Activated CD4-positive, alpha-beta T cell treated with anti-CD3 and anti-CD28 coated beads, Interleukin-2, amount 50 U/mL, for 24 hours (primary cell): ENCODE results near the gene ASTN2.

ENCODE experiments used
- DNase-seq, 2 donors: peaks; one replicate each; pipeline ENCODE4 v3.0.0-alpha.2; 2020; ENCODE audit warnings: low read depth in 1 of 2, low spot score in 1 of 2

The ASTN2 gene

DNA sequence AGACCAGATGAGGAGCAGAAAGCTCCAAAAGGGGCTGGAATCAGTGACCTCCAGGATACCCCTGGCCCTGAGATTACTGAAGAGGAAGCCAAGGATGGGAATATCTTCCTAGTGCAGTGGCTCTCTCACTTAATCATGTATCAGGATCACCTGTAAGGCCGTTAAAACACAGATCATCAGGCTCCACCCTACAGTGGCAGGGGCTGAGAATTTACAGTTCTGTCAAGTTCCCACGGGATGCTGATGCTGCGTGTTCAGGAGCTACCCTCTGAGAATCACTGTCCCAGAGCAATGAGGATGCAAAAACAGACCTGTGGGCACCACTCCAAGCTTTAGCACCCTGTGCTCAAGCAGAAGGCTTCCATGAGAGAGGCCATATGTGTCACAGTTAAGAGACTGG is 291.9 kb downstream of the ASTN2 start:
- DNase-seq = no peak

DNA sequence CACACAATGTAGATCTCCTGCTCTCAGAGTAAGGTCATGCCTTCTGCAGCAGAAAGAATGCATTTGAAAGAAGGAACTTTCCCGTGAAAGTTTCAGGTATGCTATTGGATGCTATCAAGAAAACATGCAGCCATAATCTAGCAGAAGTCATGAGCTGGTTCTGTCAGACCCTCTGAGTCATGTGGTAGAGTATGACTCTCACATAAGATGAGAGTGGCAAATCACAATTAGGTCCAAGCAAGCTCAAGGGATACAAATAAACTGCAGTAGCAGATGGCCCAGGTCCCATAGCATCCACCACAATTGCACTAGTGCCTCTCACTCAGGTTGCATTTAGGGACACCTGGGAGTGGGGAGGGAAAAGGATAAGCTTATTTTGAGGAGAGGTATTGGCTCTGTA is 292.8 kb downstream of the ASTN2 start:
- no peak for DNase-seq

DNA sequence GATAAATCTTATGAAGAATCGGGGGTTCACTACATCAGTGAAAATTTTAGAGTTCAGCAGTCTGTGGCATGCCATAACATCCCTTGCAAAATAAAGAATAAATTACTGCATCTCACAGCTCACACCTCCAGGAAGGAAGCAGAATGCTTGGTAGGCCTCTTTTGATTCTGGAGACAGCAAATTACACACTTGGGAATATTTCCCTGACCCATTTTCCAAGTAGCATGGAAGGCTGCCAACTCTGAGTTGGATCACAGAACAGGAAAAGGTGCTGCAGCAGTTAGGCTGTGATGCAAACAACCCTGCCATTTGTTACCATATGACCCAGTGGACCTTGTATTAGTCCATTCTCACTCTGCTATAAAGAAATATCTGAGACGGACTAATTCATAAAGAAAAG is 293.5 kb downstream of the ASTN2 start:
- DNase-seq = no peak

DNA sequence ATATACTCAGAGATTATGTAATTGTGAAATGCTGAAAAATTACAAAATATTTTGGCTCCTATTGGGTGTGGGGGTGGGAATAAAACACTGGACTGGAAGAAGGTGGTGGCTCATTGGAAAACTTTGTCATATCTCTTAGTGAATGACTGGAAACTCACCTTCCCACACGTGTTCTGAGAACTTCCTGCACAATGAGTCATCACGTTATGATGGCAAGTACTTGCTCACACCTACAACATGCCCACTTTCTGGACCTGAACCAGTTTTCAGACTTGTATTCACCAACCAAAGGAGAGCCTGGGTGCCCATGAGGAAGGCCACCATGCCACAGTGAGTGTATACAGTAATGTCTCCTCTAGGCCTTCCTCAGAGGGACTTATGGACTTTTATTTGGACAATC is 294.8 kb downstream of the ASTN2 start:
- no peak for DNase-seq

DNA sequence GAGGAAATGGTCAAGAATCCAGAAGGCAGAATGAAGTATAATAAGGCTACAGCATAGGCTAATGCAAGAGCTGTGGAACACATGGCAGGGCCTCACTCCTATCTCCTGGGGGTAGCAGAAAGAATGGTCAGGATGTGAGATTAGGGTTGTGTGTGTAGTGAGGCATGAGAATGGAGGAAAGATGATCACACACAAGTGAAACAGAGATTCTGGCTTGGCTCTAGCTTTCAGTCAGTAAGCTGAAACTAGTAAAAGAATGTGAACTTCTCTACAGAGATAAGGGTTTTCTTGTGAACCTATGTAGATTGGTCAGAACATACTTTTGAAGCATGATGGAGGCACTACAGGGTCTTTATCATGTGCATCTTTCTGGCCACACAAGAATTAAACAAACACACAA is 298.8 kb downstream of the ASTN2 start:
- DNase-seq = no peak

DNA sequence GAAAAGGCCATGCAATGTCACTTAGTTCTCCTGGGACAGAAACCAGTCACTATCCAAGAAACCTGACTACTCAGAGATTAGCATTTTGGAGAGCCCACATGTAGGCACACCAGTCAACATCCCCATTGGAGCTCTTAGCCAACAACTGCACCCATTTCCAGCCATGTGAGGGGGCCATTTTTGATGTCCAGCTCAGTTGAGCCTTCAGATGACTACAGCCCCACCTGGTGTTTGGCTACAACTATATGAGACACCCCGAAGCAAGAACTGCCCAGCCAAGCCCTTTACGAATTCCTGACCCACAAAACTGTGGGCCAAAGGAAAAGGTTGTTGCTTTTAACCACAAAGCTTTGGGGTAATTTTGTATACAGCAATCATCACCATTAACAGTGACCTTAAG is 300.1 kb downstream of the ASTN2 start:
- DNase-seq = no peak

DNA sequence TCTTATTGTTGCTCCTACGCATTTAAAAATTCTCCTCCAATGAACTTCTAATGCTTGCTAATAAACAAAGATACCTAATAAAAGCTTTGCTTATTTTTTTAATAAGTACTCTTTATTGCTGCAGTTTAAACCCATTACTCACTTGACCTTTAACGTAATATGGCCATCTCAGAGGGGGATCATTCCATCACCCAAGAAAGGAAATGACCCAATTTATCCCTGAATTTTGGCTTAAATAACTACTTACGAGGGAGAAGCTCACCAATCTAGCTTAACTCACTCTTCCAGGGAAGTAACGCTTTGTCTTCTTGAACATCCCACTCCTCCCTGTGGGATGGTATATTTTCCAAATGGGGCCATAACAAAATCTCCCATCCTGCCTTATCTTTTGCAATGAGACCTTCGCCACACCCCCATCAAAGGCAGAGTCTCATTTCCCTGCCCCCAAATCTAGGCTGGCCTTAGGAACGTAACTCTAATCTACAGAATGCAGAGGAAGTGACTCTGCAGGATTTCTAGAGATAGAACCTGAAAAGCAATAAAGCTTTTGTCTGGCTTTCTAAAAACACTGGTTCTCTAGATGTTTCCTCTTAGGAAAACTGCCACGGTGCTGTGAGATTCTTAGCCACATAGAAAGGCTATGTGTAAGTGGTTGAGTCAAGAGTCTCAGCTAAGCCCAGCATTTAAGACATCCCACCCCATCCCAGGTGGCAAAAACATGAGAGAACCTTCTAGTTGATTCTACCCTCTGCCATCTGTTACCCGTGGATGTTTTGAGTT is 310.0 kb downstream of the ASTN2 start:
- DNase-seq = no peak

DNA sequence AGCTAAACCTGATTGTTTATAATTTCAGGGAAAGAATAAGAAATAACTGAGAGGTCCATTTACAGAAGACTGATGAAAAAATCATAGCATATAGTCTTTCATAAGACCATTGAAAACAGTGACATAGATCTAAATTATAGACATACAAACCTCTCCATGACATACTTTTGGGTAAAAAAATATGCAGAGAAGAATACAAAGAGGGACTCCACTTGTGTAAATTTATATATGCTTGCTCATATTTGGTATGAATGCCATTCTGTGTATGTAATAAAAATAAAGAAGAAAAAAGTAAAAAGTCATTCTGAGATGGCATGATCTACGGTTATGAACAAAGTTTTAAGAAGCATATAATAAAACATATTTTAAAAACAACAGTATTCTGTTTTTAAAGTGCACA is 310.7 kb downstream of the ASTN2 start:
- no peak for DNase-seq

DNA sequence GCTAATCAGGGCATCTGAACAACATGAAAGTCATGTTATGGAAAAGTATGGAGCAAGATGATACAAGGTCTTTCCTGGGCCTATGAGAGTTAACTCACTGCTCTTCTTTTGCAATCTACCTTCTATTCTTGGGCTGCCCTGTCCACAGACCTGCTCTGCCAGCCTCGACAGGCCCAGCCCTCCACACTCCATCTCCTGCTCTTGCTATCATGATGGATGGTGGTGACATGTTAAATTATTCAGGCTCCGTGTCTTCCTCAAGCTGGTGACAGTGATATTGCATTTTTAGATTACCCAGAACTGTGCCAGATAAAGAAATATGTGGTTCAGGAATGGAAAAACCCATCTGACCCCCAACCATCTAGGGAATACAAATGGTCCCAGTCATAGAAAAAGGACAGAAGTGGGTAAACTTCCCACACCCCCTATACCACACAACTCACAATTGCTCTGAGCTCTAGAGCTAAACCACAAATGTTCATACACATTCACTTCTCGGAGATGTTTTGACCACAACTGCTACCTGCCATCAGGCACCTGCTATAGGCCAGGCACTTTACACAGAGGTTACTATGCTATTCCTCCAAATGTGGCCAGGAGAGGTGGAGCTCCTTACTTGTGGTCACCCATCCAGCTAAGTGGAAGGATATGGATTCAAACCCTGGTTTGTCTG is 311.3 kb downstream of the ASTN2 start:
- DNase-seq = no peak

DNA sequence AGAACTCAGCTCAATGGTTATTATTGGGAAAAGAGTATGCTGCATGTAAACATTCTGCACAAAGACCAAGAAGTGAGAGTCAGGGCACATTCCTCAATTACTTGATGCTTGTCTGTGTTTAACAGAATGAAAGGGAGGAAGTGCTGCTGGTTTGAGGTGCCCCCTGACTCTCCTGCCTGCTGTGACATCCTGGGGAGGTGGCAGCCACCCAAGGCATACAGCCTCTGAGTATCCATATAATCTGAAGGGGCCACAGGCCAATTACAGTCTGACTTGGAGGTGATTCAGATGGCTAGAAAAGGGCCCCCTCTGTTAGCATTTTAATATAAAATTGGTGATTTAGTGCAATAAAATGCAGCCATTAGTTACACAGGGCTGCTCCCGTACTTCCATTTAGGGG is 313.8 kb downstream of the ASTN2 start:
- no peak for DNase-seq

DNA sequence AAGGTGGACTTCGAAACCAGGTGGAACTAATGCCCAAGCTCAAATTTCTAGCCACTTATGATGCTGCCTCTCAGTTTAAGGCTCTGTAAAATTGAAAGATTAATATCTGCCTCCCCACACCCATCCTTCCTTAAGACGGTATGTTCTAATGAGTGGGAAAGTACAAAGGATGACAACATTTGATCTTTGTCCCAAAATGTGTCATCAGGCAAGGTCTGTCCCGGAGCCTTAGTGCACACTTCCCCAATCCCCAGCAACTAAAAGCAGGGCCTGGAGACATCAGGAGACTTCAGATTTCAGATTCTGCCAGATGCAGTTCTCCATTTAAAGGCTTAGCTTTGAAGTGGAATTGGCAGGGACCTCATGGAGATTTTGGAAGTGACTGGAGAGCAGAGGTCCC is 316.5 kb downstream of the ASTN2 start:
- DNase-seq = no peak

DNA sequence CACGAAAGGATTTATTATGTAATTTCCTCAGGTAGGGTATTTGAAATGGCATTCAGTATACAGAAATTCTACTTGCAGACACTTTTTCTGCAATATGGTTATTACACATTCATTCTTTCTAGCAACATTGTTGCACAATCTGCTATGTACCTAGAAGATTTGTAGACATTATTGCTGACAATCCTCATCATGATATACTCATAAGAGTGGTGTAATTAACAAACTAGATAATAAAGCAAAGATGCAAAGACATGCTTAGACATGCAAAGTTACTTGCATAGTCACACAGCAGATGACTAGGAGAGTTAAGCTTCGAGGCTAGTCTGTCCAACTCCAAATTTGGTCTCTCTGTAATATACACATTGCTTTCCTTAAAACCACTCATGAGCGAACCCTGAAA is 317.1 kb downstream of the ASTN2 start:
- DNase-seq = no peak

DNA sequence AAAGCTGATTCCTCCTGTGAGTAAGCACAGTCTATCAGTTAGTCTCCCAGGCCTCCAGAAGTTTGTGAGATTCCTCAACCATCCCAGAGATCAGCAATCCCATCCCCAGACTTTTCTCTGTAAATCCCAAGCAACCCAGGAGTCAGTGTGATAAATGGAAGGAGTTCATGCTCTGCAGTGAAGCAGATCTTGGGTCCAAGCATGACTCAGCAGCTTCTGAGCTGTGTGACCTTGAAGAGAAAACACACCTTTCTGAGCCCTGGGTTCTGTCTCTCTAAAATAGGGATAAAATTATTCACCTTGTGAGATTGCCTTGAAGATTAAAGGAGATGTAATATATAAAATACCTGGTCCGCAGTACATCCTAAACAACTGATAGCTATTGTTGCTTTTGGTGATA is 318.7 kb downstream of the ASTN2 start:
- no peak for DNase-seq

DNA sequence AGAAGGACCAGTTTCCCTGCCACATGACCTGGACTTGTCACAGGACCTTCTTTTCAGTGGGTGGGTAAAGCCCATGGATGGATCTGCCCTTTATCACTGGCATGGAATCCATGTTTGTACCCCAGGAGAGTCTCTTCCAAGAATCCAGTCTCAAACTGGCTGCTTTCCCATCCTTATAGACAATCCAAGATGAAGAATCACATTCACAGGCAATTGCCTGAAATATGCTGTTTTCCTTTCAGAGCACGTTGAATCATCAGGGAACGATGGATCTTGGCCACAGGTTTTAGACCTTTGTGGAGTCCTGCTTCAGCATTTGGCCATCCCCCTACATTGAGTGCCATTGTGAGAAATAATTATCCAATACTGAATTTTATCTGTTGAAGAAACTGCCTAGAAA is 319.8 kb downstream of the ASTN2 start:
- DNase-seq = no peak

DNA sequence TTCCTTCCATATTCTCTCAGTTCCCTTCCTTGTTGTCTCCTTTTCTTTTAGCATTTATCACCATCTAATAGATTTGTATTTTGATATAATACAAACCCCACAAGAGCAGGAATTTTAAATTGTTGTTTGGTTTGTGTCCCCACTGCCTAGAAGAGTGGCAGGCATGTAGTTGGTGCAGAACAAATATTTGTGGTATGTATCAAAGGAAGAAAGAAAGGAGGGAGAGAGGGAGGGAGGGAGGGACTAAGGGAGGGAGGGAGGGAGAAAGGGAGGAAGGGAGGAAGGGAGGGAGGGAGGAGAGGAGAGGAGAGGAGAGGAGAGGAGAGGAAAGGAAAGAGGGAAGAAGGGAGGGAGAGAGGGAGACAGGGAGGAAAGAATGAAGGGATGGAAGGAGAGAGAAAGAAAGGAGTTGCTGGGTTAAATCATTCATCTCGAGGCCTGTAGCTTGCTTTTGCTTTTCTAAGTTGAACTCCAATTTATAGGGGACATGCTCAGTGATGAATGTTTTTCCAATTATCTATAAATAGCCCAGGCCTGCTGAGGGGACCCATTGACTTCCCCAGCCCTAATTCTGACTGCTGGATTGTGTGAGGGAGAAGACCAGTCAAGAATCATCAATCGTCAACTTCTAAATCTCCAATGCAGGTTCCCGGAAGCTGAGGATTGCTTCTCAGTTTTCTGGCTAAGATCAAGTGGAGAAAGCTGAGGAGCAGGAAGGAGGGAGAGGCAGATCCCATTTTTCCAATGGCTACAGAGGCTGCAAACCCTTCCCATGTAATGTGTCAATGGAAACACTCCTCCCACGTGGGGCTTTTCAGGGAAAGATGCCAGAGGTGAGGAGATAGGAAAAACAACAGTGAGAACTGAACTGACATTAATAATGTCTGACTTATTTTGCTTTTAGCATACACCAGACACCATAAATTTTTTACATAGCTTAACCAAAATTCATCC is 320.7 kb downstream of the ASTN2 start:
- DNase-seq = no peak

DNA sequence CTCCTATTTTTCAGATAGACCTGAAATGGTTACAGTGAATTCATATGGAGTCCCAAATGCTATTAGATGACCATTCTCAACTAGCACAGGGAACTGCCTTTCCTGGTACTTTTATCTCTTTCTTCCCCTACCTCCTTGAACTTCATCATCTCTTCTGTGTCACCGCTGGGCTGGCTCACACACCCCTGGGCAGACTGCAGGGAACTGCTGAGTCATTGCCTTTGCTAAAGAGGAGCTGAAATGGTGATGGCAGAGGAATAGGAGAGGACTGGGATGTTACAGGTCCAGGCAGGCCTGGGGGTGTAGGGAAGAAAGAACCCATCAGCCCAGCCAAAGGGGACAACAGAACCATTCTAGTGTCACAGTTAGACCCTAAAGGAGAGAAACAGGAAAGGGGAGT is 322.3 kb downstream of the ASTN2 start:
- DNase-seq = no peak

DNA sequence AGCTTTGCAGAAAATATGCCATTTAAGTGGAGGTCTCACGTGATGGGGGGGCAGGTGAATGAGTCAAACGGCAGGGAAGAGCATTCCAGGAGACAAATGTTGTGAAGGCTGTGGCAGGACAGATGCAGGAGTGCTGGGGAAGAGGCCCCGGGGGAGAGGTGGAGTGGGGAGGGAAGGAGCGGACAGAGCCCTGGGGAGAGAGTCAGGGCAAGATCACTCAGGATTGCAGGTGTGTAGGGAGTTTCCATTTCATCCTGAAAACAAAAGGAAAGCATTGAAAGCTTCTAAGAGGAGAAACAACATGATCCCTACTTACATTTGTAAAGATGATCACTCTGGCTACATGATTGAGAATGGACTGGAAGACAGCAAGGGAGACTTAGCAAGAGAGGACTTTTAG is 323.3 kb downstream of the ASTN2 start:
- no peak for DNase-seq

DNA sequence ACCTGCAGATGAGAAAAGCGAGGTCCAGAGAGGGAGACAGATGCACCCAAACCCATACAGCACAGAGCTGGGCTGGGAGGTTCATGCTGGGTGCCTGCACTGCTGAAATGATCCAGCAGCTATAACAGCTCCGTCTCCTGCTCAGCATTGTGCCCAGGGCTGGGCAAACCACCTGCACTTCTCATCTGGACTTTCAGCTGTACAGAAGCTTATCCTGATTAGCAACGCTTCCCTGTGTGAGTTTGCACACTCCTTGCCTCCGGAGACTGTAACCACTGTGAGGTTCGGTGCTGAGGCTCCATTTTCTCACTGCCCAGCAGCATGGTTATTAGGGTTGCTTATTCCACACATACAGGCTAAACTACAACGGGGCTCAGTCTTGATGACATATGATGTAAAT is 326.1 kb downstream of the ASTN2 start:
- no peak for DNase-seq

DNA sequence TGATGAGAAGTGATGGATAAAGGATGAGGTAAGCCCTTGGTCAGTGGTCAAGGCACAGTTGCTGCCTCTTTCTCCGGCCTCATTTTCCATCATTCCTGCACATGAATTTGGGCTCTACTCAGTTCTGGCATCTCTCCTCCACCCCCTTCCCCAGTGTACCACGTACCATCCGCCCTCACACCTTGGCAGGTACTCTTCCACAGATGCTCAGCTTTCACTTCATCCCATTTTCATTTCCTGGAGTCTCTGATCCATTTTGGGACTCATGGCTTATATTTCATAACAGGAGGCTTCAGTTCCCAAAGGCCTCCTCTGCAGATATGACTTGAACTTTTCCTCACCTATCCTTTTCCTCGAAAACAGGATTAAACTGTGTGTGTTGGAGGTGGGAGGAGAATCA is 326.7 kb downstream of the ASTN2 start:
- no peak for DNase-seq

DNA sequence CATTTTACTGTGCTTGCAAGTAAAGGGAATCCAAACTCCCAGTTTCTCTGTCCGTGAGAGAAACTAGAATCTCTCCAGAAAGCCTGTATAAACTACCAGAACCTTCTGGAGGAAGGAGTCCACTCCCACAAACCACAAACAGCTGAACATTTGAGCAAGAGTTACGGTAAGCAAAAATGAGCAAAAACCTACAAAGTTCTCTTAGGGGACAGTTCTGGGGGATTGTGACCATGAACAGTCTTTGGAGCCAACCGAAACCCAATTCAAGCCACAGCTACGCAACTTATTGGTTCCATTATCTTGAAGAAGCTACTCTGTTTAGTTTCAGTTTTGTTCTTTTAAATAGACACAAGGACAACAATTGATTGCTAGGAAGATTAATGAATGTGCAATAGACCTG is 330.6 kb downstream of the ASTN2 start:
- DNase-seq = no peak

DNA sequence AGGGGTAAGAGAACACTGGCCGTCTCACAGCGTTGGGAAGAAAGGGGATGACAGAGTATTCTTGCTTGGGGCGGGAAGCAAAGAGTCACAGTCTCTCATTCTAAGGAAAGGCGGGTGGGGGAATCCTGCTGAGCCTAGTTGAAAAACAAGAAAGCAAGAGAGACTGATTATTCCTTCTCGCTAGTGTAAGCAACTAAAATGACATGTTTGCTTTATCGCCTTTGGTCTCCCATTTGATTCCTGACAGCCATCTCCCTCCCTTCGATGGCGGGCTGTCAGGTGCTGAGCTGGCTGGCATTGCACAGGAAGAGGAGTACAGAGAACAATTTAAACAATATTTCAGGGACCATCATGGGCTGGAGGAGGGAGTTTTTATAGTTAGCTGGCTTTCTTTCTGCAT is 331.3 kb downstream of the ASTN2 start:
- no peak for DNase-seq
